ENCODE data around the gene SIPA1L2.

DNA sequence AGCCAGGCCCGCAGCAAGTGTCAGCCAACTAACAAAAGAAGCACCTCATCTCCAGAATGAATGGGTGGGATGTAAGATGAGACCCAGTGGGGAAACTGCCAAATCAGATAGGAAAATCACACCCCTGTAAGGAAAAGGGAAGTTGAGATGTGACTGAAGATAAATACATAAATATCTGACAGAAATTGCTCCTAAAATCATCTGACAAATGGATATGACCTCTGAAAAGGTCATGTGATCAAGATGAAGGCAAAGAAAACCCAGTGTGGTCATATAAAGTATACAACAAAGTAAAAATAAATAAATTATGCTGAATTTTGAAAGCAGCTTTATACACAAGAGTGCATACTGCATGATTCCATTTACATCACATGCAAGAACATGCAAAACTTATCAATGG, 12.7 kb downstream of the SIPA1L2 start:
- TF ChIP-seq, protein P1, sequence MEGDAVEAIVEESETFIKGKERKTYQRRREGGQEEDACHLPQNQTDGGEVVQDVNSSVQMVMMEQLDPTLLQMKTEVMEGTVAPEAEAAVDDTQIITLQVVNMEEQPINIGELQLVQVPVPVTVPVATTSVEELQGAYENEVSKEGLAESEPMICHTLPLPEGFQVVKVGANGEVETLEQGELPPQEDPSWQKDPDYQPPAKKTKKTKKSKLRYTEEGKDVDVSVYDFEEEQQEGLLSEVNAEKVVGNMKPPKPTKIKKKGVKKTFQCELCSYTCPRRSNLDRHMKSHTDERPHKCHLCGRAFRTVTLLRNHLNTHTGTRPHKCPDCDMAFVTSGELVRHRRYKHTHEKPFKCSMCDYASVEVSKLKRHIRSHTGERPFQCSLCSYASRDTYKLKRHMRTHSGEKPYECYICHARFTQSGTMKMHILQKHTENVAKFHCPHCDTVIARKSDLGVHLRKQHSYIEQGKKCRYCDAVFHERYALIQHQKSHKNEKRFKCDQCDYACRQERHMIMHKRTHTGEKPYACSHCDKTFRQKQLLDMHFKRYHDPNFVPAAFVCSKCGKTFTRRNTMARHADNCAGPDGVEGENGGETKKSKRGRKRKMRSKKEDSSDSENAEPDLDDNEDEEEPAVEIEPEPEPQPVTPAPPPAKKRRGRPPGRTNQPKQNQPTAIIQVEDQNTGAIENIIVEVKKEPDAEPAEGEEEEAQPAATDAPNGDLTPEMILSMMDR (CRISPR knock-in tag; IDR thresholded peaks at IDR 0.05), result no peak
- TF ChIP-seq, protein P2, sequence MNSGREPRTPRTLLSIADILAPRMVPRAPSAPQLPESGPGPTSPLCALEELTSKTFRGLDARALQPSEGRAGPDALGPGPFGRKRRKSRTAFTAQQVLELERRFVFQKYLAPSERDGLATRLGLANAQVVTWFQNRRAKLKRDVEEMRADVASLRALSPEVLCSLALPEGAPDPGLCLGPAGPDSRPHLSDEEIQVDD (CRISPR knock-in tag; IDR thresholded peaks at IDR 0.05; ENCODE audit: borderline replicate concordance), result no peak
- TF ChIP-seq ZNF3 (CRISPR knock-in tag; IDR thresholded peaks at IDR 0.05) (no peak), EP300 (IDR thresholded peaks at IDR 0.05; ENCODE audit: low read depth in 2 of 2, low read length in 2 of 2) (no peak), EP300 (CRISPR knock-in tag; IDR thresholded peaks at IDR 0.05; ENCODE audit: borderline replicate concordance) (no peak)
